Measurements from ENCODE around the gene BMPER. TPM values are rescaled to one million over a fixed set of nuclear protein-coding genes. Genes with fewer than 3 reads are reported as not detected.

The BMPER gene
- total RNA-seq, 2 experiments from 2014 or later, result not detected

DNA sequence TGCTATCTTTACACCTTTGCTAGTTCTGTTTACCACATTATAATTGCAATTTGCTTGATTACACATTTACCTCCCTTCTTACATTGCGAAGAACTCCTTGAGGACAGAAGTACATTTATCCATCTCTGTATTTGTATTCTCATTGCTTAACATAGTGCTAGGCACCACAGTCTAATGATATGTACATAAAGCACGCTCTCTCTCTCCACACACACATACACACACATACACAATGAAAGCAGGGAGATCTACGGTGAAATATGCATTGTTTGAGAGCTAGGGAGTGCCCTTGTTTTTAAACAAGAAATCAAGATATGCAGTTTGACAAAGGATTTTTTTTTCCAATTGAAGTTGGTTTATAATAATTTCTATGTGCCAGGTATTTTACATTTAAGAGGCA, 148.7 kb downstream of the BMPER start:
- Mint-ChIP-seq H3K27me3 (no peaks in the 10 kb centered on the region), H3K27ac (no peak overlapping the region), H3K4me3 (no peak overlapping the region), H3K9me3 (no peaks in the 10 kb centered on the region), H3K4me1 (ENCODE audit: low read depth) (no peaks in the 10 kb centered on the region), H3K36me3 (ENCODE audit: low read depth) (no peaks in the 10 kb centered on the region)
- no peaks in the 10 kb centered on the region for H3K4me1 ChIP-seq (ENCODE audit: insufficient read depth, low read length)
- H3K27ac ChIP-seq (ENCODE audit: low read depth in 1 of 2, low read length in 2 of 2), result no peak overlapping the region
- no peak for DNase-seq
- CTCF ChIA-PET, result no interaction called here
- no peaks in the 10 kb centered on the region for H3K9me3 ChIP-seq (ENCODE audit: control insufficient read depth in 1 of 2, insufficient read depth in 1 of 2, low read length in 2 of 2)
- no peaks in the 10 kb centered on the region for H3K36me3 ChIP-seq (ENCODE audit: insufficient read depth, low read length)
- intact Hi-C loops (cut with DNase I, micrococcal nuclease), result no loop called here
- H3K4me3 ChIP-seq (ENCODE audit: low read length), result no peak overlapping the region
- no peaks in the 10 kb centered on the region for H3K27me3 ChIP-seq (ENCODE audit: control insufficient read depth in 1 of 2, insufficient read depth in 2 of 2, low read length in 2 of 2)
- POLR2A ChIA-PET, result no interaction called here
- no peak for ATAC-seq (ENCODE audit: poor library complexity)
- TF ChIP-seq, protein P1, sequence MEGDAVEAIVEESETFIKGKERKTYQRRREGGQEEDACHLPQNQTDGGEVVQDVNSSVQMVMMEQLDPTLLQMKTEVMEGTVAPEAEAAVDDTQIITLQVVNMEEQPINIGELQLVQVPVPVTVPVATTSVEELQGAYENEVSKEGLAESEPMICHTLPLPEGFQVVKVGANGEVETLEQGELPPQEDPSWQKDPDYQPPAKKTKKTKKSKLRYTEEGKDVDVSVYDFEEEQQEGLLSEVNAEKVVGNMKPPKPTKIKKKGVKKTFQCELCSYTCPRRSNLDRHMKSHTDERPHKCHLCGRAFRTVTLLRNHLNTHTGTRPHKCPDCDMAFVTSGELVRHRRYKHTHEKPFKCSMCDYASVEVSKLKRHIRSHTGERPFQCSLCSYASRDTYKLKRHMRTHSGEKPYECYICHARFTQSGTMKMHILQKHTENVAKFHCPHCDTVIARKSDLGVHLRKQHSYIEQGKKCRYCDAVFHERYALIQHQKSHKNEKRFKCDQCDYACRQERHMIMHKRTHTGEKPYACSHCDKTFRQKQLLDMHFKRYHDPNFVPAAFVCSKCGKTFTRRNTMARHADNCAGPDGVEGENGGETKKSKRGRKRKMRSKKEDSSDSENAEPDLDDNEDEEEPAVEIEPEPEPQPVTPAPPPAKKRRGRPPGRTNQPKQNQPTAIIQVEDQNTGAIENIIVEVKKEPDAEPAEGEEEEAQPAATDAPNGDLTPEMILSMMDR (IDR thresholded peaks at IDR 0.05), result no peak

DNA sequence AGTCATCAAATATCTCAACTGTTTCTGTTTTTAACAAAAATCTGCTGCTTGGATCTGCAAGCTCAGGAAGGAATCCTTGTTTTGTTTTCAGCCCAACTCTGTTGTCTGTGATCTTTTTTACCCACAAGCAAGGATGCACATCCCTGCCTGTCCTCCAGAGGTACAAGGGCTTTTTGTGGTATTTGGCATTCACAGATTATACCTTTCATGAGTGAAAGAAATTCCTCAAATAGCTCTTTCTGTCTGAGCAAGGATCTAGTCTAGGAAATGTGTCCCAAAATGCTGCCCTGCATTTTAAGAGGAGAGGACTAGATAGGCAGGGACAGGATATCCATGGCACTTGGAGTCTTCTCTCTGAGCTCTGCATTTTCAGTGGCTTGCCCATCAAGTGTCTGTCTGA, 151.8 kb downstream of the BMPER start:
- Mint-ChIP-seq H3K36me3 (ENCODE audit: low read depth) (no peaks in the 10 kb centered on the region), H3K27ac (no peak overlapping the region), H3K4me1 (ENCODE audit: low read depth) (no peaks in the 10 kb centered on the region), H3K4me3 (no peak overlapping the region), H3K27me3 (no peaks in the 10 kb centered on the region), H3K9me3 (no peaks in the 10 kb centered on the region)
- ATAC-seq (ENCODE audit: poor library complexity), result no peak
- Histone ChIP-seq H3K4me1 (ENCODE audit: insufficient read depth, low read length) (no peaks in the 10 kb centered on the region), H3K9me3 (ENCODE audit: control insufficient read depth in 1 of 2, insufficient read depth in 1 of 2, low read length in 2 of 2) (no peaks in the 10 kb centered on the region), H3K27me3 (ENCODE audit: control insufficient read depth in 1 of 2, insufficient read depth in 2 of 2, low read length in 2 of 2) (no peaks in the 10 kb centered on the region), H3K27ac (ENCODE audit: low read depth in 1 of 2, low read length in 2 of 2) (no peak overlapping the region), H3K4me3 (ENCODE audit: low read length) (no peak overlapping the region), H3K36me3 (ENCODE audit: insufficient read depth, low read length) (no peaks in the 10 kb centered on the region)
- intact Hi-C loops (cut with DNase I, micrococcal nuclease), result no loop called here
- TF ChIP-seq, protein P1 (IDR thresholded peaks at IDR 0.05), result no peak
- POLR2A ChIA-PET, result no interaction called here
- no peak for DNase-seq
- CTCF ChIA-PET, result no interaction called here

DNA sequence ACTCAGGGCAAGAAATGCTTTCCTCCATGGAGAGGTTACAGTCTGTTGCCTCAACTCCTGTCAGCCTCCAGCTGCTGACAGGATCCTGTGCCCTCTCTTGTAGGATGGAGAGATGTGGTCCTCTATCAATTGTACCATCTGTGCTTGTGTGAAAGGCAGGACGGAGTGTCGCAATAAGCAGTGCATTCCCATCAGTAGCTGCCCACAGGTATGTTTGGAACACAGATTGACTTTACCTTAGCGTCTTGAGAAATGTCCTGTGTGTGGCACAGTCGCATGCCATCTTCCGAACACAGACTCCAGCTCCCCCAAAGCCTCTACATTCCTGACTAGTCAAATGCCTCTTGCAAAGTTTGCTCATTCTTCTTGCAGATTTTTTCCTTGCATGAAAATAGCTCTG, 152.6 kb downstream of the BMPER start:
- Histone ChIP-seq H3K4me3 (ENCODE audit: low read length) (no peak overlapping the region), H3K27me3 (ENCODE audit: control insufficient read depth in 1 of 2, insufficient read depth in 2 of 2, low read length in 2 of 2) (no peaks in the 10 kb centered on the region), H3K9me3 (ENCODE audit: control insufficient read depth in 1 of 2, insufficient read depth in 1 of 2, low read length in 2 of 2) (no peaks in the 10 kb centered on the region), H3K27ac (ENCODE audit: low read depth in 1 of 2, low read length in 2 of 2) (no peak overlapping the region), H3K4me1 (ENCODE audit: insufficient read depth, low read length) (no peaks in the 10 kb centered on the region), H3K36me3 (ENCODE audit: insufficient read depth, low read length) (no peaks in the 10 kb centered on the region)
- POLR2A ChIA-PET, result no interaction called here
- Mint-ChIP-seq H3K27me3 (no peaks in the 10 kb centered on the region), H3K4me1 (ENCODE audit: low read depth) (no peaks in the 10 kb centered on the region), H3K9me3 (no peaks in the 10 kb centered on the region), H3K27ac (no peak overlapping the region), H3K4me3 (no peak overlapping the region), H3K36me3 (ENCODE audit: low read depth) (no peaks in the 10 kb centered on the region)
- DNase-seq (no peak), ATAC-seq (ENCODE audit: poor library complexity) (no peak)
- CTCF ChIA-PET, result no interaction called here
- intact Hi-C loops (cut with DNase I, micrococcal nuclease), result no loop called here
- TF ChIP-seq, protein P1 (IDR thresholded peaks at IDR 0.05), result no peak
